ENCODE results near the gene COL18A1.

The COL18A1 gene

GRCh38 chr21:45454926-45455673, 50.1 kb downstream of the COL18A1 start:
- no peak overlapping the region for H3K4me2 ChIP-seq (ENCODE audit: low read length)
- H3K79me2 ChIP-seq (ENCODE audit: low read length): no peaks in the 10 kb centered on the region
- H3K27ac ChIP-seq (ENCODE audit: low read length): no peak overlapping the region
- no peak overlapping the region for H3K9ac ChIP-seq (ENCODE audit: low read length)
- H3K4me1 ChIP-seq (ENCODE audit: low read length): no peaks in the 10 kb centered on the region
- H3K36me3 ChIP-seq (replicated peaks; ENCODE audit: low read depth, low read length): no peaks in the 10 kb centered on the region
- H3K27me3 ChIP-seq (ENCODE audit: low read depth, low read length): no peaks in the 10 kb centered on the region
- H4K20me1 ChIP-seq (ENCODE audit: insufficient read depth, low read length): no peaks in the 10 kb centered on the region
- H3K4me3 ChIP-seq (ENCODE audit: low read length): no peak overlapping the region
- no peak for TF ChIP-seq EZH2phosphoT487 (IDR thresholded peaks at IDR 0.05; ENCODE audit: low read depth)
- TF ChIP-seq, protein P1, sequence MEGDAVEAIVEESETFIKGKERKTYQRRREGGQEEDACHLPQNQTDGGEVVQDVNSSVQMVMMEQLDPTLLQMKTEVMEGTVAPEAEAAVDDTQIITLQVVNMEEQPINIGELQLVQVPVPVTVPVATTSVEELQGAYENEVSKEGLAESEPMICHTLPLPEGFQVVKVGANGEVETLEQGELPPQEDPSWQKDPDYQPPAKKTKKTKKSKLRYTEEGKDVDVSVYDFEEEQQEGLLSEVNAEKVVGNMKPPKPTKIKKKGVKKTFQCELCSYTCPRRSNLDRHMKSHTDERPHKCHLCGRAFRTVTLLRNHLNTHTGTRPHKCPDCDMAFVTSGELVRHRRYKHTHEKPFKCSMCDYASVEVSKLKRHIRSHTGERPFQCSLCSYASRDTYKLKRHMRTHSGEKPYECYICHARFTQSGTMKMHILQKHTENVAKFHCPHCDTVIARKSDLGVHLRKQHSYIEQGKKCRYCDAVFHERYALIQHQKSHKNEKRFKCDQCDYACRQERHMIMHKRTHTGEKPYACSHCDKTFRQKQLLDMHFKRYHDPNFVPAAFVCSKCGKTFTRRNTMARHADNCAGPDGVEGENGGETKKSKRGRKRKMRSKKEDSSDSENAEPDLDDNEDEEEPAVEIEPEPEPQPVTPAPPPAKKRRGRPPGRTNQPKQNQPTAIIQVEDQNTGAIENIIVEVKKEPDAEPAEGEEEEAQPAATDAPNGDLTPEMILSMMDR (IDR thresholded peaks at IDR 0.05; ENCODE audit: low read depth, low read length): no peak
- H3K9me3 ChIP-seq (ENCODE audit: insufficient read depth, low read length): no peaks in the 10 kb centered on the region
- no peak overlapping the region for H2AFZ ChIP-seq (ENCODE audit: low read depth, low read length)

GRCh38 chr21:45455674-45456583, 51.0 kb downstream of the COL18A1 start:
- Histone ChIP-seq H3K9ac (ENCODE audit: low read length) (no peak overlapping the region), H3K4me2 (ENCODE audit: low read length) (no peak overlapping the region), H3K9me3 (ENCODE audit: insufficient read depth, low read length) (no peaks in the 10 kb centered on the region), H3K27me3 (ENCODE audit: low read depth, low read length) (no peaks in the 10 kb centered on the region), H3K4me1 (ENCODE audit: low read length) (no peaks in the 10 kb centered on the region), H3K27ac (ENCODE audit: low read length) (no peak overlapping the region), H3K36me3 (replicated peaks; ENCODE audit: low read depth, low read length) (no peaks in the 10 kb centered on the region), H3K4me3 (ENCODE audit: low read length) (no peak overlapping the region), H2AFZ (ENCODE audit: low read depth, low read length) (no peak overlapping the region), H3K79me2 (ENCODE audit: low read length) (no peaks in the 10 kb centered on the region), H4K20me1 (ENCODE audit: insufficient read depth, low read length) (no peaks in the 10 kb centered on the region)
- no peak for TF ChIP-seq EZH2phosphoT487 (IDR thresholded peaks at IDR 0.05; ENCODE audit: low read depth)
- TF ChIP-seq, protein P1 (IDR thresholded peaks at IDR 0.05; ENCODE audit: low read depth, low read length): no peak

DNA sequence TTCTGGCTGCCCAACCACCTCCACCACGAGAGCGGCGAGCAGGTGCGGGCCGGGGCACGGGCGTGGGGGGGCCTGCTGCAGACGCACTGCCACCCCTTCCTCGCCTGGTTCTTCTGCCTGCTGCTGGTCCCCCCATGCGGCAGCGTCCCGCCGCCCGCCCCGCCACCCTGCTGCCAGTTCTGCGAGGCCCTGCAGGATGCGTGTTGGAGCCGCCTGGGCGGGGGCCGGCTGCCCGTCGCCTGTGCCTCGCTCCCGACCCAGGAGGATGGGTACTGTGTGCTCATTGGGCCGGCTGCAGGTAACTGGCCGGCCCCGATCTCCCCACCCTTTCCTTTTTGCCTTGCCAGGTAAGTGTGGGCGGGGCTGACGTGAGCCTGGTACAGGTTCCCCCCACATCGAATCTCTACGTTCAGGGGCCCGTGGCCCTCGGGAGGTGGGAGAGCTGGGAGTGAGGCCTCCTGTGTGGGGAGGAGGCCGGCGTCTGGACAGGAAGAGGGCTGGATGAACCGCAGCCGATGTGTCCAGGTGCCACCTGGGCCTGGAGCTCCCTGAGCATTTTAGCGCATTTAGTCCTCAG, 51.7 kb downstream of the COL18A1 start:
- Histone ChIP-seq H3K4me3 (ENCODE audit: low read length) (no peak overlapping the region), H3K27ac (ENCODE audit: low read length) (no peak overlapping the region), H3K36me3 (replicated peaks; ENCODE audit: low read depth, low read length) (no peaks in the 10 kb centered on the region), H2AFZ (ENCODE audit: low read depth, low read length) (no peak overlapping the region), H3K4me1 (ENCODE audit: low read length) (no peaks in the 10 kb centered on the region), H3K9ac (ENCODE audit: low read length) (no peak overlapping the region), H4K20me1 (ENCODE audit: insufficient read depth, low read length) (no peaks in the 10 kb centered on the region), H3K9me3 (ENCODE audit: insufficient read depth, low read length) (no peaks in the 10 kb centered on the region), H3K79me2 (ENCODE audit: low read length) (no peaks in the 10 kb centered on the region), H3K27me3 (ENCODE audit: low read depth, low read length) (no peaks in the 10 kb centered on the region), H3K4me2 (ENCODE audit: low read length) (no peak overlapping the region)
- TF ChIP-seq, protein P1 (IDR thresholded peaks at IDR 0.05; ENCODE audit: low read depth, low read length): no peak
- no peak for TF ChIP-seq EZH2phosphoT487 (IDR thresholded peaks at IDR 0.05; ENCODE audit: low read depth)

Data from OCI-LY3 (cell line).